ENCODE data around the gene ATP6V1B1.

DNA sequence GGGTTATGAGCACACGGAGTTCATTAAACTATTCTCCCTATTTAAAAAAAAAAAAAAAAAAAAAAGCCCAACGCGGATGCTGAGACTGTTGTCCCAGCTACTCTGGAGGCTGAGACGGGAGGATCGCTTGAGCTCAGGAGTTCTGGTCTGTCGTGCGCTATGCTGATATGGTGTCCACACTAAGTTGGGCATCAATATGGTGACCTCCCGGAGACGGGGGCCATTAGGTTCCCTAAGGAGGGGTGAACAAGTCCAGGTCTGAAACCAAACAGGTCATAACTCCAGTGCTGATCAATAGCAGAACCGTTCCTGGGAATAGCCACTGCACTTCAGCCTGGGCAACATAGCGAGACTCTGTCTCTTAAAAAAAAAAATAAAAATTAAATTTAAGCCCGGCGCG lies 29.8 kb downstream of the ATP6V1B1 start:
- TF ChIP-seq HDGF (IDR thresholded peaks at IDR 0.05; ENCODE audit: borderline replicate concordance) (no peak), L3MBTL2 (conservative IDR thresholded peaks at IDR 0.05) (no peak), BHLHE40 (IDR thresholded peaks at IDR 0.05; ENCODE audit: borderline replicate concordance) (no peak), ELF4 (IDR thresholded peaks at IDR 0.05) (no peak)
- TF ChIP-seq, protein P1, sequence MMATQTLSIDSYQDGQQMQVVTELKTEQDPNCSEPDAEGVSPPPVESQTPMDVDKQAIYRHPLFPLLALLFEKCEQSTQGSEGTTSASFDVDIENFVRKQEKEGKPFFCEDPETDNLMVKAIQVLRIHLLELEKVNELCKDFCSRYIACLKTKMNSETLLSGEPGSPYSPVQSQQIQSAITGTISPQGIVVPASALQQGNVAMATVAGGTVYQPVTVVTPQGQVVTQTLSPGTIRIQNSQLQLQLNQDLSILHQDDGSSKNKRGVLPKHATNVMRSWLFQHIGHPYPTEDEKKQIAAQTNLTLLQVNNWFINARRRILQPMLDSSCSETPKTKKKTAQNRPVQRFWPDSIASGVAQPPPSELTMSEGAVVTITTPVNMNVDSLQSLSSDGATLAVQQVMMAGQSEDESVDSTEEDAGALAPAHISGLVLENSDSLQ (IDR thresholded peaks at IDR 0.05) = no peak

Data from HEK293T (cell line).